GM21423 (cell line): ENCODE results near the gene MBTPS1.

ENCODE experiments used
- ATAC-seq: cut with Tn5 transposase; IDR thresholded peaks from one replicate; pipeline ENCODE4 v1.9.1; 2021; ENCODE audit warnings: mild to moderate bottlenecking, moderate library complexity; ENCODE audit not compliant: unreplicated experiment

MBTPS1 gene

DNA sequence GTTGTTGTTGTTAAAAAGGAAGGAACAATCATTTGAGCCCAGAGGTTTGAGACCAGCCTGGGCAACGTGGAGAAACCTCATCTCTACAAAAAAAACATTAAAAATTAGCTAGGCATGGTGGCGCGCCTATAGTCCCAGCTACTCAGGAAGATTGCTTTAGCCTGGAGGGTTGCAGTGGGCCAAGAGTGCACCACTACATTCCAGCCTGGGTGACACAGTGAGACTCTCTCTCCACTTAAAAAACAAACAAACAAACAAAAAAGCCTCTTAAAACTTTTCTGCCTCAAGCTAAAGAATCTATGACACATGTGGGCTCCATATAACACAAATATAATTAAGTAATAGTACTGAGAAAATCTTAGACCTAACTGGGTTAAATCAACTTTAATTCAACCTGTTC, 12.5 kb downstream of the MBTPS1 start:
- no peak for ATAC-seq

DNA sequence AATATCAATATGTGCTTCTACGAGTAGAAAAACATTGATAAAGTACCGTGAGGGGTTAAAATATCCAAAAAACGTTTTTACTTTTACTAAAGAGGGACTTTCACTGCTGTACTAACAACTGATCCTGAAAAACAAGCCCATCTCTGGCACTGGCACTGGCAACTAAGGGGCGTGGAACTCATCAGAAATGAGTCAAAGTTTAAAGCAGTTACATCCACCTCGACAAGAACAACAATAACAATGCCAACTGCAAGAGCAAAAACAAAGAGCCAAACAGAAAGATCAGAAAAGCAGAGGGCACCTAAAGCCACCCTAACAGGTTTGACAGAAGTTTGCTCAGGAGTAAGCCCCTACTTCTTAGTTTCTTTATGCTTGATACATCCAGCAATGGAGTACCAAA, 13.1 kb downstream of the MBTPS1 start:
- ATAC-seq = no peak

DNA sequence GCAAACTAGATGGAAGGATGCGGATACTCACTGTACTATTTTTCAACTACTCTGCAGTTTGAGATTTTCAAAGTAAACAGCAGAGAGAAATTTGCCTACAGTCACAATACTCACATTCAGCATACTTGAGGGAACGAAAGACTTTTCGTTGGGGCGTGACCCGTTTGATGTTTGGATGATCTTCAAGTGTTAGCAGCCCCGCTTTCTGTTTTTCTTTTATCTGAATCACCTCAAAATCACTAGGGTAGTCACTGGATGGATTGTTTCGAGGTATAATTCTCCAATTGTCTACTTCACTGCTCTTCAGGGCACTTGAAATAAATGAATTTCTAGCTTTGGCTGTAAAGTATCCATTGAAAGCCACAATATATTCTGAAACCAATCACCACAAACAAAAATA, 17.8 kb downstream of the MBTPS1 start:
- no peak for ATAC-seq

DNA sequence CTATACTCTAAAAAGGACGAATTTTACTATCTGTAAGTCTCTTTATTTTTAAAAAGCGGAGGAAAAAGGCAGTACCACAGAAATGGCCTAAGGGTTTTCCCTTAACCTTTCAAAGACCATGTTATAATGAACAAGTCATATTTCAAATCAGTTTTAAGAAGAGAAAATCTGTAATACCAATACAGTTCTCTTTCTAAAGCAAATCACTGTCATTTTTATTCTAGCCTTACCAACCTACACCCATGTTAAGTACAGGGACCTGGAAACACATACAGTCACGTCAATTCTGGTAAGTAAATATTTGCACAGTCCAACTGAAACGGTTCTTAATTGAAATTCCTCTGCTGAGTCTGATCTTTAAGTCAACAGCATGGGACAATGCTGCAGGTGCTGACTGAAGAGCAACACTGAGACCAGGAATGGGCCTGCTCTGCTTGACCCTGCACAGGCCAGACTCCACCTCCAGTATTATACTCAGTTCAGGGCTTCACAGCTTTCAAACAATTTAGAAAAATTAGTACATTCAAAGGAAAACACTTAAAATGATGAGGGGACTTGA, 20.2 kb downstream of the MBTPS1 start:
- ATAC-seq = no peak

DNA sequence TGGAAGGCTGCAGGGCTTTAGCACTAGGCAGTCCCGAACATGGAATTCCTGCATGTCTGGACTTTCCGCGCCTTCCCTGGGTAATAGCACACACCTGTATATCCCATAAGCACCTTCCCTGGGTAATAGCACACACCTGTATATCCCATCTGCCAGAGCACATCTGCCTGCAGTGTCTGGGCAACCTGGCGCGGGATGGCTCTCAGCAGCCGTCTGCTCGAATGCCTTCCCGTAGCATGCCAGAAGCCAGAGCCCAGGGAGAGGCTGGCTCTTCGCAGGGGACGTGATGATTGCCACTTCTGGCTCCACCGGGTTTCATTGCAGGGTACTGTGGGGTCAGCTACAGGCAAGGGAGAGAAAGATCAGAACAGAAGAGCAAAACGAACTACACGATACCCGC, 21.3 kb downstream of the MBTPS1 start:
- ATAC-seq = no peak

DNA sequence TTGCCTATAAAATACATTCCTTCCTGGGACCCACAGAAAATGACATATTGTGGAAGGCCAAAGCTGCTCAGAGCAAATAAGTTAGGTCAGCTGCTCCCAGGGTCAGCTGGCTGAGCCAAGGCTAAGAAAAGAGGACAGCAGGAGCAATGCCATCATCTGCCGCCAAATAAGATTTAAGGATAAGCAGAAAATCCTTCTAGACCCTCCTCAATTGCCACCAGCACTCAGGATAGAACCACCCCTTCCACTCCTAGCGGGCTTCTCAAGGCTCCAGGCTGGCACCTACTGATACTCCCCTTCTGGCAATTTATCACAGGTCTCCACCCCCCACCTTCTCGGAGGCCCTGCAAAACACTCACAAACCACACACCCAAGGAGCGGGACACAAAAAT, 22.9 kb downstream of the MBTPS1 start:
- no peak for ATAC-seq

DNA sequence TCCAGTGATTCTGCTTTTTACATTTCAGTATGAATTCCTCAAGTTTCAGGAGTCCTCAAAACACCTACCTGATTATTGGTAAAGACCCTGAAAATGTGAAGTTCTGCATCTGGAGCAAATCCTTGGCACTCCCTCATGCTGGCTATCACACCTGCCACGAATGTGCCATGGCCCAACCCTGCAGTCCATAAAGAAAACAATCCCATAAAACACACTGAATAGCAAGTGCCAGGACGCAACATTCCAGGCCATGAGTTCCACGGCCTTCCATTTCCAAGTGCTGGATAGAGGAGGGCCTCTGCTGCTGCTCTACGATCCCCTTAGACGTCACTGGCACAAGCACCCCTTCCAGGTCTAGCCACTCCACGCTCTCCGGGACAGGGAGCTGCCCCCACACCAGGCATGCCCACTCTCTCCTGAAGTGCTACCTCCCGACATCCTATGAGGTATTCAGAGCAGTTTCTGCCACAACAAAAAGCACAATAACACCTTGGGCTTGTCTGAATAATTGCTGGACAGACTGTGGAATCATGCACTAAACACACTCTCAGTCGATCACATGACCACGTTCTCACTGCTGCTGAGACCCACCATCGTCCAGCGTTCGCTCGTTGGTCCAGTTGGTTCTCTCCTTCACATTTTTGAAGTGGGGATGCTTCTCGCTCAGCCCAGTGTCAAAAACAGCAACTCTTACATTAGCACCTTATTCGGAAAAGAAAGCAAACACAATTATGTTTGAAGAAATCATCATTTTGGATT, 23.4 kb downstream of the MBTPS1 start:
- ATAC-seq = no peak

DNA sequence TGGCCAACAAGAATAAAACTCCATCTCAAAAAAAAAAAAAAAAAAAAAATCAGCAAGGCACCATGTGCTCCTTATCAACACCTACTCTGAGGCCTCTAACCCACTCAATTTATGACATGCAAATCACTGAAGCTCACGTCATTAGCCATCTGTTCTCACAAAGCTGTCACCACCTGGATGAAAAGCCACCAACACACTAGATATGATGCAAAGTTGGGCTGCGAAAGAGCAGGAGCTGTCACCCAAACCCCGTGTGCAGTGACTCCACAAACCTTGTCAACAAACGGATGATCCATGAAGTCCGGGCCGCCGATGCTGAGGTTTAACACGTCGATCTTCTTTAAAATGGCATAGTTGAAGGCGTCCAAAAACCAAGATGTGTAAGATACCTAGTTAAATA, 25.3 kb downstream of the MBTPS1 start:
- ATAC-seq = no peak

DNA sequence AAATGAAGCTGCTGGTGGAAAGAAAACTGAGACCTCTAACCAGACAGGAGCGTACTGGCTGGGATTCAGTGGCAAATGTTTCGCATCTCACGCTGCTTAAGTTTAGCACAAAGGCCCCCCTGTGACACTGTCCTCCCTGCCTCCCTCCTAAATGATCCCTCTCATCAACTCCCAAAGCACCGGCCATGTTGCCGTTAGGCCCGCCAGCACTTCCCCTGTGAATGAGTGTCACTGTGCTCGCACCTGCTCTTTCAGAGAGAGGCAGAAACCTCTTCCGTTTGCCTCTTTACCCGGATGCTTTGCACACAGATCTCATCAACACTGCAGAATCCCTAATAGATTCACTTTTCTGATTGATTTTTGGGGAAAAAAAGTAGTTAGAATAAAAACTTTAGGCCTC, 26.5 kb downstream of the MBTPS1 start:
- no peak for ATAC-seq

DNA sequence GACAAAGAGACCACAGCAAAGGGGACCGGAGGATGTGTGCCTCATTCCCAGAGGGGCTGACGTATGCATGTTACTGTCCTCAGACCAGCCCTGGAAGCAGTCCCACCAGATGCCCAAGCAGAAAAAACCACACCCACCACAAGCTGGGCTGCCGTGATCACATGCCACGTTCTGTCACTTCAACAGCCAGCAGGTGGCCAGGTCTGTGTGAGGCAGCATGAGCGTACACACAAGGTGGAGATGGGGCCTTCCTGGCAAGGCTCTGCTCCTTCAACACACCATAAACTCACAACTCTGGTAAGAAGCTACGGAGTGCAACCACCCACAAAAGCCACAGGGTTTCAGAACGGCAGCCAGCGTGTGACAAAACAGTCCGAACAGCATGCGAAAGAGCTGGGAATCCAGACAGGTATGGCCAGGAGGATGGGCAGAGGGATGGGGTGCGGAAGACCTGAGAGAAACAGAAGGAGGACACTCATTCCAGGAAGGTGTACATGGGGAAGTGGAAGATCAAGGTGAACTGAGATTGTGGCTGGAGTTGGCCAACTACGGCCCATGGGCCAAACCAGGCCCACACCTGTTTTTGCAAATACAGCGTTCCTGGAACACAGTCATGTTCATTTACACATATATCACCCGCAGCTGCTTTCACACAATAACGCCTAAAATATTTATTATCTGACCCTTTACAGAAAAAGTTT, 27.9 kb downstream of the MBTPS1 start:
- peak; percentile 80 for ATAC-seq

DNA sequence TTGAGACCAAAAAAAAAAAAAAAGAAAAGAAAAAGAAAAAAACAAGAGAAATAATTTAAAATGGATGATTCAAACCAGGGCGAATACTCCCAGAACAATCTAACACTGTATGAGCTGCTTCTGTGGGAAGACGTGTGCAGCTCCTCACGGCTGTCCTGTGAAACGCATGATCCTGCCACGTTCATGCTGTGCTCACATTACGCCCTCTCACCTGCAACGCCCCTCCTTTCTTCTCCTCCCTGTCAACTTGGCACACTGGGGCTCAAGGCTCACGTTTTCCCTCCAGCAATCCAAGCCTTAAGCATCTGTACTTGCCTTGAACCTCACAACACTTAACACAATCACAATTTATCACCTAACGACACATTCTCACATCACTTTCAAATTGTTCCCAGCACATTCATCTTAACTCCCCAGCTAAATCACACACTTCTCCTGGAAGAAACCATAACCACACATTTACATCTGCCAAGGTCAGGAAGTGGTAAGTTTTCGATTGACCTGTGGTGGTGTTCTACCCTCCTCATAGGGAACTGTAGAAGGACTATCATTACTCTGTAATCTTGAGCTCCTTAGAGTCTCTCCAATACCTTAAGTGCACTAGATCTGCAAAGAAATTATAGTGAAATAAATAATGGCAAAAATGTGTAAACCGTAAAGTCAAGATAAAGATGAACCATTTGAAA, 29.1 kb downstream of the MBTPS1 start:
- ATAC-seq = no peak

DNA sequence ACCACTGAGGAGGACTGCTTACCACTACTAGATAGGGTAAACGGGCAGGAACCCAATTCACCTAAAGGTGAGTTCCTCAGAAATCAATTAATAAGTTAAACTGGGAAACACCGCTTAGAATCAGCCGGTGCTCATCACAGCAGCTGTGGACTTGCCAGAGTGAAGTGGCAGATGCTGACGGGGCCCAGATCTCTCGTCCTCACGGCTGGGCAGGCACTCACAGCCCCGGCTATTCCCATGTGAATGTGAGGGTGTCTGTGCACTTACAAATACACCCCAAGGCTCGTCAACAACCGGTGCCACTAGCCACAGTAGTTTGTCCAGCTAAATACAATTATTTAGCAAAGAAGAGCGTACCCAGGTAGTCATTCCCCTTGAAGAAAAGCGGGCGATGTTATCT, 29.7 kb downstream of the MBTPS1 start:
- ATAC-seq = no peak

DNA sequence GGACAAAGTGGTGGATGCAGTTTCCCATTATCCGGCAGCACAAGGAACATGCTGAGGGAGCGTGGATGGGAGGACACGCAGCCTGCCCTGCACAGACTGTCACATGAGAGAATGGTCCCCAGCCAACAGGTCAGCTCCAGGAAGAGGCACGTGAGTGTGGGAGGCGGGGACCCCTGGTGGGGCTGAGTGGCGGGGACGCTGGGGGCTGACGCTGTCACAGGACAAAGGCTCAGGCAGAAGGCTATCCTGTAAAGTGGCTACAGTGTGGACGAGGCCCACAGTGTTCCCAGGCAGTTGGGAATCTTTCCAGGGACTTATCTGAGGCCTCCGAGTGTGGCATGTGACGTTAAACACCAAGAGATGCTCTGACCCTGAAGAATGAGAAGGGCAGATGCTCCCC, 30.4 kb downstream of the MBTPS1 start:
- ATAC-seq = no peak

DNA sequence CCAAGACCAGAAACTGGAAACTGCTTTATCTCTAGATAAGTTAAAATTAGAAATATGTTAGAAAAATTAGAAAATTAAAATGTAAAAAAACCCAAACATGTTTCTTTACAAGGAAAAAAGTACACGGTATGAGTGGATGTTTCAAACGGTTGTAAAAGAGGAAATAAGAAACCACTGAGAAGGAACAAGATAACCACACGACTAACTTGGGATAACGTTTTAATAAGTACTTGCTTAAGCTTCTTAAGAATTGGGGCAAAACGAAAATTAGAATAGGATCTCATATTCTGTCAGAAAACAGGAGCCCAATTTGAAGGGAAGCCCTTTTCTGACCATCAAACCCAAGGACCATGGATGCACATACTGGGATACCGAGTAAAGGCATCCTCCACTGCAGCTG, 31.0 kb downstream of the MBTPS1 start:
- ATAC-seq = no peak

DNA sequence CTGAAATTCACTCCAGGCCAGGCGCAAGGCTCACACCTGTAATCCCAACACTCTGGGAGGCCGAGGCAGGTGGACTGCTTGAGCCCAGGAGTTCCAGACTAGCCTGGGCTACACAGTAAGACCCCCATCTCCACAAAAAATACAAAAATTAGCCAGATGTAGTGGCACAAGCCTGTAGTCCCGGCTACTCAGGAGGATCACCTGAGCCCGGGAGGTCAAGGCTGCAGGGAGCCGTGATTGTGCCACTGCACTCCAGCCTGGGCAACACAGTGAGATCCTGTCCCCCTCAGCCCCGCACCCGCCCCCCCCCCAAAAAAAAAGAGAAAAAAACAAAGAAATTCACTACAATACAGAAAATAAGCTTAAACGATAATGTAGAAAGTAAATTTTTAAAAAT, 31.5 kb downstream of the MBTPS1 start:
- ATAC-seq = no peak

DNA sequence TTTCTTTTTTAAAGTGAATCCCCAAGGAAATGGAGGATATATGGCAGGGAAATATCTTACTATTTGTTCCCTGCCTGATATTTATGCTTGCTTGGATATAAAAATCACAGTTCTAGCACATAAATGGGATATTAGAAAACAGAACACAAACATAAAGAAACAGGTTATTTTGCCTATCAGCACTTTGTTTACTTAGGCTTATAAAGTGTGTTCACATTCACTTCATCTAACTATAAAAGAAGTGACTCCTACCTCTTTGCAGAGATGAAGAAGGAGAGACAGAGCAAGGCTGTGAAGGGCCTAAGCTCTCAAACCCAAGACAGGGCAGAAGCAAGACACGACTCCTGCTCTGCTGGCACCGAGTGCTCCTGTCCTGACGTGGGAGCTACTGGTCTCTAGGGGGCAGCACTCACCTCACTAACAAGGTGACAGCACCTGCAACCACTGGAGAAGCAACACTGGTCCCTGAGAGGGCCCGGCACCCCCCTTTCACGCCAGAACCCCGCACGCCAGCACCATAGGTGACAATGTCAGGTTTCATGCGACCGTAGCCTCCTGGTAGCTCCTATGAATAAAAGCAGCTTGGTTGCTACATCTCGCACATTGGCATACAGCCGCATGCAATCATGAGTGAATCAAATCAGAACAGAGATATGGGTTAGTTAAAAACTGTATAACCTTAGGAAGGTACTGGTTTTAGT, 32.0 kb downstream of the MBTPS1 start:
- no peak for ATAC-seq

DNA sequence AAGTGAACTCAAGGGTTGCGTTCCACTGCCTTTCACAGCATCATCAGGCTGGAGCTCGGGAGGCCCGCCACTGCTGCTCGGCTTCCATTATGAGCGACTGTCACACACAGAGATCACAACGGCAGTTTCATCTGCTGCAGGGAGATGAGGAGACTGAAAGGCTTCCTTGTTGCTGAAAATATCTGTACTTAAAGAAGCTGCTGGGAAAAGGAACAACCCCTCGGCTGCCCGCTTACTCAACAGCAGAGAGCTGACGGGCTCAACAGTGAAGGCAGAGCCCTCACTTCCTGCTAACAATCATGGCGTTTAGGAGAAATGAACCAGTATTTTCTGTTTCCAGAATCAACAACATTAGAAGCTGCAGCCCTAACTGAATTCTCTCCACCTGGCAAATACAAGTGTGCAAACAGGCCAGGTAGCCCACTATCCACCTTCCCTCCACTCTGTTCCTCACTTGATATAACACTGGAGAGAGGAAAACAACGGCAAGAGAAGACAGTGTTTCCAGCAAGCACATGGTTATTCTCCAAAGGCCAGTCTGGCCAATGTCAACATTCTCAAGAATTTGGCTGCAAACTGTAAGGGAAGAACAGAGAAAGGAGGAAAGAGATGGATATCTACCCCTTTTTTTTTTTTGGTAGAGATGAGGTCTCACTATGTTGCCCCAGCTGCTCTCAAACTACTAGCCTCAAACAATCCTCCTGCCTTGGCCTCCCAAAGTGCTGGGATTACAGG, 33.7 kb downstream of the MBTPS1 start:
- ATAC-seq = no peak

DNA sequence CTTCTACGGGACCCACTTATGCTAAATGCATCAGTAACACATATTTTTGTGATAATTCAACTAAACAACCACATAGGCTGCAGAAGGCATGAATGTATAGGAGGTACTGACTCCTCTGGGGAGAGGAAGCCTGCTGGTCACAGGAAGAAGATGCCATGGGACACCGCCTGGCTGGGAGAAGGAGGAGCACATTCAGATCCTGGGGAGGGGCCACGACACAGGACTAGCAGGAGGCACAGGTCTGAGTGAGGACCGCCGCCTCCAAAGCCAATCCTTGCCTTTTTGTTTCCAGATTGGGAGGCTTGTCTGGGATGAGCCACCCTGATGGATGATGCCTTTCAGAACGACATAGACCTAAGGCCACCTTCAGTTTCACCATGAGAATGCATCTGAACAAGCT, 34.6 kb downstream of the MBTPS1 start:
- ATAC-seq = no peak

DNA sequence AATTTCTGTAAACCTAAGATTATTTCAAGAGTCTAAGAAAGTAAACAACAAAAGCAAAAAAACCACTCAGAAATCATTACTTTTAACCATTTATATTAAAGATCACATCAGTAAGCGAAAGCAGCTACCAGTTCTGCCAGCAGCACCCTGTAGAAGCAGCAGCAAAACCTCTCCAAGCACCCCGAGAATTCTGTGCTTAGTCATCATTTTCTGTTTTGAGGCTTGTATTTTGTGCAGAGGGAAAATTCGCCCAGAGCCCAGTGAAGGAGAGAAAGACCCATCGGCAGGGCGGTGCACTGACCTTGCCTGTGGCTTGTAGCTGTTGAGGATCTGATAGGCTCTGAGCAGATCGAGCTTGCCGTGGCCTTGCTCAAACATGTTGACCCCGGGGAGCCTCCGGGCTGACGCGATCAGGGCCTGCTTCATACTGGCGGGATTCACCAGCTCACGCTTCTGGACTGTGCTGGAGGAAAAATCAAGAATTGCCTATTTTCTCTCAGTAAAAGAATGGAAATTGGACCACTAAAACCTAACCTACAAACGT, 35.2 kb downstream of the MBTPS1 start:
- ATAC-seq = no peak

DNA sequence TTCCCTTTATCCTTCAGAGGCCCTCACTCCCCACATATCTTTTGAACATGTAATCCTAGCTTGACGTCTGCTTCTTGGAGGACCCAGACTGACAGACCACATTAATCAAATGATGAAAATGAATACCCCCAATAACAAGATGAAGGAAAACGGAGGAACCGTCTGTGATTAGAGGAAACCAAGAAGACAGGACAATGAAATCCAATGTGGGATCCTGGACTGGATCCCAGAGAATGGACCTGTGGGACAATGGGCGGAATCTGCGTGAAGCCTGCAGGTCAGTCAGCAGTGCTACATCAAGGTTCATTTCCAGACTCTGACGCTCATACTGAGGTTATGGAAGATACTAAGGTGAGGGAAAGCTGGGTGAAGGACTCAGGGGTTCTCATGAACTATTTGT, 35.9 kb downstream of the MBTPS1 start:
- ATAC-seq = no peak
